Measurements from ENCODE around the gene SH2D4B.

- TF ChIP-seq CTCF (IDR thresholded peaks at IDR 0.05; ENCODE audit: poor library complexity, severe bottlenecking) (no peak), TAF1 (IDR thresholded peaks at IDR 0.05; ENCODE audit: low read depth) (no peak)
Measured at GRCh38 chr10:80694930-80695329, 157.2 kb downstream of the SH2D4B start.
